ENCODE data around the gene NTRK3.

NTRK3 gene

GRCh38 chr15:87874896-87875711 lies 381.4 kb downstream of the NTRK3 start:
- H3K4me3 ChIP-seq (replicated peaks; ENCODE audit: low read depth, low read length), result no peak overlapping the region
- DNase-seq (ENCODE audit: extremely low read depth, low read depth), result no peak
- TF ChIP-seq, protein P1, sequence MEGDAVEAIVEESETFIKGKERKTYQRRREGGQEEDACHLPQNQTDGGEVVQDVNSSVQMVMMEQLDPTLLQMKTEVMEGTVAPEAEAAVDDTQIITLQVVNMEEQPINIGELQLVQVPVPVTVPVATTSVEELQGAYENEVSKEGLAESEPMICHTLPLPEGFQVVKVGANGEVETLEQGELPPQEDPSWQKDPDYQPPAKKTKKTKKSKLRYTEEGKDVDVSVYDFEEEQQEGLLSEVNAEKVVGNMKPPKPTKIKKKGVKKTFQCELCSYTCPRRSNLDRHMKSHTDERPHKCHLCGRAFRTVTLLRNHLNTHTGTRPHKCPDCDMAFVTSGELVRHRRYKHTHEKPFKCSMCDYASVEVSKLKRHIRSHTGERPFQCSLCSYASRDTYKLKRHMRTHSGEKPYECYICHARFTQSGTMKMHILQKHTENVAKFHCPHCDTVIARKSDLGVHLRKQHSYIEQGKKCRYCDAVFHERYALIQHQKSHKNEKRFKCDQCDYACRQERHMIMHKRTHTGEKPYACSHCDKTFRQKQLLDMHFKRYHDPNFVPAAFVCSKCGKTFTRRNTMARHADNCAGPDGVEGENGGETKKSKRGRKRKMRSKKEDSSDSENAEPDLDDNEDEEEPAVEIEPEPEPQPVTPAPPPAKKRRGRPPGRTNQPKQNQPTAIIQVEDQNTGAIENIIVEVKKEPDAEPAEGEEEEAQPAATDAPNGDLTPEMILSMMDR (IDR thresholded peaks at IDR 0.05; ENCODE audit: low read depth, low read length, missing control alignments), result no peak

GRCh38 chr15:87873516-87873915 lies 383.0 kb downstream of the NTRK3 start:
- no peak for DNase-seq (ENCODE audit: extremely low read depth, low read depth)
- TF ChIP-seq, protein P1 (IDR thresholded peaks at IDR 0.05; ENCODE audit: low read depth, low read length, missing control alignments), result no peak
- no peak overlapping the region for H3K4me3 ChIP-seq (replicated peaks; ENCODE audit: low read depth, low read length)

GRCh38 chr15:87871731-87872320 lies 384.7 kb downstream of the NTRK3 start:
- no peak for DNase-seq (ENCODE audit: extremely low read depth, low read depth)
- H3K4me3 ChIP-seq (replicated peaks; ENCODE audit: low read depth, low read length), result no peak overlapping the region
- TF ChIP-seq, protein P1 (IDR thresholded peaks at IDR 0.05; ENCODE audit: low read depth, low read length, missing control alignments), result no peak

DNA sequence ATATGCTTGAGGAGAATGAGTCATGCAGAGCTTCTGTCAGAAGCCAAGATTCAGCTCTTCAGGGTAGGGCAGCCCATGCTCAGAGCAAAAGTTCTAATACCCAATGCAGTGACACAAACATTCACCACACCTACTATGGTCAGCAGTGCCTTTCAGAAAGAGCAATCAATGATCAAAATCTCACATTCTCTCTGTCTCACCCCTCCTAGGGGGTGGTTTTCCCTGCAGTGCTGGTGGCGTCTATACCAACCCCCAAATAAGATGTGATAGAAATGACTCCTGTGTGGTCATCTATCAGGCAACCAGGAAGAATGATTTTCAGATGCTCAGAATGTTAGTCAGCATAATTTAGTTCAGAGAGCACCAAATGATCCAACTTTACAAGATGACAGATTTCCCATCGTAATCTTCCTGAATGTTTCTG lies 385.3 kb downstream of the NTRK3 start:
- TF ChIP-seq, protein P1 (IDR thresholded peaks at IDR 0.05; ENCODE audit: low read depth, low read length, missing control alignments), result no peak
- DNase-seq (ENCODE audit: extremely low read depth, low read depth), result no peak
- H3K4me3 ChIP-seq (replicated peaks; ENCODE audit: low read depth, low read length), result no peak overlapping the region

- H3K4me3 ChIP-seq (replicated peaks; ENCODE audit: low read depth, low read length), result no peak overlapping the region
- TF ChIP-seq, protein P1 (IDR thresholded peaks at IDR 0.05; ENCODE audit: low read depth, low read length, missing control alignments), result no peak
- DNase-seq (ENCODE audit: extremely low read depth, low read depth), result no peak
These were observed 389.6 kb downstream of the NTRK3 start for GRCh38 chr15:87866961-87867360.

- TF ChIP-seq, protein P1 (IDR thresholded peaks at IDR 0.05; ENCODE audit: low read depth, low read length, missing control alignments), result no peak
- DNase-seq (ENCODE audit: extremely low read depth, low read depth), result no peak
- H3K4me3 ChIP-seq (replicated peaks; ENCODE audit: low read depth, low read length), result no peak overlapping the region
These were observed 393.4 kb downstream of the NTRK3 start for GRCh38 chr15:87863152-87863551.
